Measurements from ENCODE around the gene MEST. TPM values are rescaled to one million over a fixed set of nuclear protein-coding genes. Genes with fewer than 3 reads are reported as not detected.

The MEST gene
- total and polyA plus RNA-seq, 2 experiments from 2014 or later: 56.2 to 91.6 TPM

DNA sequence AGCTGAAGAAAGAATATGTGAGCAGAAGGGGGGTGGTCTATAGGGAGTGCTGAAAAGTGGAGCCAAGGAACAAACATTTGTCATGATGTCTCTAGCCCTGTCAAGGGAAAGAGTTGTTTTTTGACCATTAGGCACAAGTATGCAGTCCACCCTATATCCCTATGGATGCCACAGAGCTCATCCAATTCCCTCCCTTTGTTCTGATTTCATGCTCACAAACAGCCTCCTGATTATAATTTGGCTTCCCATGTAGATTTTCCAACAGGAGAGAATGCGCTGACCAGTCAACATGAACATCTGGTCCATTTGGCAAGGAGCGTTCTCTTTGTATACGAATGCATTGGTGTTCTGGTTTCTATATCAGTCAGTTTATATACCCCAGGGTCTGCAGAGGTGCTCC, 38.9 kb upstream of the MEST start:
- no peak overlapping the region for H3K27ac ChIP-seq
- no peaks in the 10 kb centered on the region for H3K36me3 ChIP-seq
- peak in 1 of 2 donors; percentile 55 for DNase-seq (ENCODE audit: low read depth in 1 of 2, low spot score in 1 of 2)
- H3K4me1 ChIP-seq (ENCODE audit: low read depth): no peaks in the 10 kb centered on the region
- no peak overlapping the region for H3K4me3 ChIP-seq
- TF ChIP-seq CTCF (IDR thresholded peaks at IDR 0.05; ENCODE audit: low read depth, low read length): no peak
- no peaks in the 10 kb centered on the region for H3K9me3 ChIP-seq (ENCODE audit: low read depth)
- no peaks in the 10 kb centered on the region for H3K27me3 ChIP-seq

GRCh38 chr7:130454959-130455358, 36.9 kb upstream of the MEST start:
- no peaks in the 10 kb centered on the region for H3K9me3 ChIP-seq (ENCODE audit: low read depth)
- no peak overlapping the region for H3K27ac ChIP-seq
- no peak for TF ChIP-seq CTCF (IDR thresholded peaks at IDR 0.05; ENCODE audit: low read depth, low read length)
- no peak for DNase-seq (ENCODE audit: low read depth in 1 of 2, low spot score in 1 of 2)
- H3K36me3 ChIP-seq: no peaks in the 10 kb centered on the region
- H3K4me1 ChIP-seq (ENCODE audit: low read depth): no peaks in the 10 kb centered on the region
- H3K27me3 ChIP-seq: no peaks in the 10 kb centered on the region
- no peak overlapping the region for H3K4me3 ChIP-seq

GRCh38 chr7:130458257-130458656, 33.6 kb upstream of the MEST start:
- no peak for TF ChIP-seq CTCF (IDR thresholded peaks at IDR 0.05; ENCODE audit: low read depth, low read length)
- H3K36me3 ChIP-seq: no peaks in the 10 kb centered on the region
- H3K4me3 ChIP-seq: no peak overlapping the region
- H3K27me3 ChIP-seq: no peaks in the 10 kb centered on the region
- H3K9me3 ChIP-seq (ENCODE audit: low read depth): no peaks in the 10 kb centered on the region
- H3K4me1 ChIP-seq (ENCODE audit: low read depth): no peaks in the 10 kb centered on the region
- no peak overlapping the region for H3K27ac ChIP-seq
- DNase-seq (ENCODE audit: low read depth in 1 of 2, low spot score in 1 of 2): no peak

DNA sequence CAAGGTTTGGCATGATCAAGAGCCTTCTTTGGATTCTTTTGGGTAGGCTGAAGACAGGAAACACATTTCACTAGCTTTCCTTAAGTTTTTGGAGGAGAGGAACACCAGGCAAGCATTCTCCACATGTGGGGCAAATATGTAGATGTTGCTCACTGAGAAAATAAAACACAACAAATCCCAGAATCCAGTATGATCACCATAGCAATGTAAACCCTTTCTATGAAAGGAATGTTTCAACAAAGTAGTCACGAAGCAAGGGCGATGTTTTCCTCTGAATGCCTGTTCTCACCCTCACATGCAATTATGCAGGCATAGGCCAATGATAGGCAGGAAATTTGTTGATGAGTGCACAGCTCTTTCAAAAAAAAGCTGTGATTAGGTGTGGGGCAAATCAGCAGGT, 30.6 kb upstream of the MEST start:
- H3K4me3 ChIP-seq: no peak overlapping the region
- no peaks in the 10 kb centered on the region for H3K9me3 ChIP-seq (ENCODE audit: low read depth)
- no peaks in the 10 kb centered on the region for H3K4me1 ChIP-seq (ENCODE audit: low read depth)
- H3K27me3 ChIP-seq: no peaks in the 10 kb centered on the region
- TF ChIP-seq CTCF (IDR thresholded peaks at IDR 0.05; ENCODE audit: low read depth, low read length): no peak
- DNase-seq (ENCODE audit: low read depth in 1 of 2, low spot score in 1 of 2): no peak
- no peak overlapping the region for H3K27ac ChIP-seq
- no peaks in the 10 kb centered on the region for H3K36me3 ChIP-seq

- no peaks in the 10 kb centered on the region for H3K4me1 ChIP-seq (ENCODE audit: low read depth)
- no peaks in the 10 kb centered on the region for H3K9me3 ChIP-seq (ENCODE audit: low read depth)
- H3K27me3 ChIP-seq: no peaks in the 10 kb centered on the region
- no peak for DNase-seq (ENCODE audit: low read depth in 1 of 2, low spot score in 1 of 2)
- TF ChIP-seq CTCF (IDR thresholded peaks at IDR 0.05; ENCODE audit: low read depth, low read length): no peak
- no peak overlapping the region for H3K27ac ChIP-seq
- H3K4me3 ChIP-seq: no peak overlapping the region
- H3K36me3 ChIP-seq: no peaks in the 10 kb centered on the region
Measured at GRCh38 chr7:130463553-130464434, 28.1 kb upstream of the MEST start.

Data from cardiac muscle cell (in vitro differentiated cells and primary cell).